Stimulated activated effector memory CD8-positive, alpha-beta T cell treated with anti-CD3 and anti-CD28 coated beads, Interleukin-12 subunit alpha, Interleukin-12 subunit beta, amount 100 ng/mL, for 72 hours (primary cell): Measurements from ENCODE around the gene RACK1.
A peak's percentile ranks its signal among the peaks of the same experiment; 100 is the strongest.

Experiments used
- ATAC-seq: fragments of 150-1000 bp; cut with Tn5 transposase; 2 replicates; pipeline ENCODE4 v1.10.0; 2021
- DNase-seq, 2 donors: peaks; one replicate each; pipeline ENCODE4 v3.0.0; 2021 to 2022; ENCODE audit warnings: low spot score in 2 of 2
- H3K27ac Mint-ChIP-seq: one replicate; pipeline ENCODE4 v1.8.0; 2022; ENCODE audit warnings: mild to moderate bottlenecking, mixed read lengths
- H3K36me3 Mint-ChIP-seq: one replicate; pipeline ENCODE4 v1.8.0; 2022; ENCODE audit warnings: mild to moderate bottlenecking, mixed read lengths
- H3K4me1 Mint-ChIP-seq: one replicate; pipeline ENCODE4 v1.8.0; 2022; ENCODE audit warnings: mixed read lengths
- H3K4me3 Mint-ChIP-seq: one replicate; pipeline ENCODE4 v1.8.0; 2022; ENCODE audit warnings: mild to moderate bottlenecking, mixed read lengths
- H3K9me3 Mint-ChIP-seq: one replicate; pipeline ENCODE4 v1.8.0; 2022; ENCODE audit warnings: mixed read lengths

The RACK1 gene

GRCh38 chr5:181230551-181230950 is 13.2 kb downstream of the RACK1 start:
- no peak overlapping the region for H3K4me3 Mint-ChIP-seq
- H3K27ac Mint-ChIP-seq = peak overlapping the region; percentile 46
- ATAC-seq (no peak), DNase-seq (no peak)
- H3K36me3 Mint-ChIP-seq = peaks cover 93% of the 10 kb centered on the region
- peaks cover 22% of the 10 kb centered on the region for H3K4me1 Mint-ChIP-seq
- no peaks in the 10 kb centered on the region for H3K9me3 Mint-ChIP-seq

- Mint-ChIP-seq H3K4me3 (no peak overlapping the region), H3K4me1 (peaks cover 24% of the 10 kb centered on the region)
Measured at GRCh38 chr5:181229996-181230395, 13.7 kb downstream of the RACK1 start.

GRCh38 chr5:181224390-181225229 is 19.1 kb downstream of the RACK1 start:
- no peak for ATAC-seq
- H3K4me1 Mint-ChIP-seq = peaks cover 64% of the 10 kb centered on the region
- H3K4me3 Mint-ChIP-seq = peak overlapping the region; percentile 85
- peaks cover 78% of the 10 kb centered on the region for H3K36me3 Mint-ChIP-seq
- H3K27ac Mint-ChIP-seq = peak overlapping the region; percentile 100
- peak in 1 of 2 donors; percentile 72 for DNase-seq
- no peaks in the 10 kb centered on the region for H3K9me3 Mint-ChIP-seq

More at GRCh38 chr5:181229996-181230395, 13.7 kb downstream of the RACK1 start:
- DNase-seq (no peak), ATAC-seq (no peak)
- peak overlapping the region; percentile 15 for H3K27ac Mint-ChIP-seq
- peaks cover 87% of the 10 kb centered on the region for H3K36me3 Mint-ChIP-seq
- no peaks in the 10 kb centered on the region for H3K9me3 Mint-ChIP-seq

GRCh38 chr5:181223729-181224389 is 19.8 kb downstream of the RACK1 start:
- Mint-ChIP-seq H3K27ac (peak overlapping the region; percentile 100), H3K4me1 (peaks cover 63% of the 10 kb centered on the region), H3K4me3 (peak overlapping the region; percentile 85), H3K9me3 (no peaks in the 10 kb centered on the region), H3K36me3 (peaks cover 77% of the 10 kb centered on the region)
- no peak for DNase-seq
- ATAC-seq = peak; percentile 2

- no peaks in the 10 kb centered on the region for H3K9me3 Mint-ChIP-seq
- DNase-seq (peak; percentile 91 to 99), ATAC-seq (peak; percentile 79)
- H3K4me3 Mint-ChIP-seq = peak within 1 kb of the TSS; percentile 85
- peaks cover 77% of the 10 kb centered on the region for H3K36me3 Mint-ChIP-seq
- peak within 1 kb of the TSS; percentile 100 for H3K27ac Mint-ChIP-seq
- peaks cover 68% of the 10 kb centered on the region for H3K4me1 Mint-ChIP-seq
Measured at GRCh38 chr5:181223058-181223728, 20.5 kb downstream of the RACK1 start, which contains the start of gene TRIM41. TSS of gene TRIM41 (plus strand) at chr5:181223281. CDS start at chr5:181224000, 719 bp downstream.

GRCh38 chr5:181222630-181223057 is 21.1 kb downstream of the RACK1 start:
- Mint-ChIP-seq H3K4me3 (peak overlapping the region; percentile 85), H3K9me3 (no peaks in the 10 kb centered on the region), H3K4me1 (peaks cover 74% of the 10 kb centered on the region), H3K36me3 (peaks cover 77% of the 10 kb centered on the region), H3K27ac (peak overlapping the region; percentile 100)
- DNase-seq = no peak
- no peak for ATAC-seq

GRCh38 chr5:181221792-181222629 is 21.7 kb downstream of the RACK1 start:
- Mint-ChIP-seq H3K36me3 (peaks cover 77% of the 10 kb centered on the region), H3K4me3 (peak overlapping the region; percentile 85), H3K9me3 (no peaks in the 10 kb centered on the region), H3K4me1 (peaks cover 78% of the 10 kb centered on the region), H3K27ac (peak overlapping the region; percentile 100)
- DNase-seq (peak; percentile 97 to 99), ATAC-seq (peak; percentile 46)

GRCh38 chr5:181221105-181221791 is 22.5 kb downstream of the RACK1 start:
- Mint-ChIP-seq H3K9me3 (no peaks in the 10 kb centered on the region), H3K27ac (peak overlapping the region; percentile 100), H3K4me3 (peak overlapping the region; percentile 85), H3K4me1 (peaks cover 82% of the 10 kb centered on the region), H3K36me3 (peaks cover 71% of the 10 kb centered on the region)
- DNase-seq = peak in 1 of 2 donors; percentile 47
- ATAC-seq = no peak

- DNase-seq (no peak), ATAC-seq (no peak)
- Mint-ChIP-seq H3K9me3 (no peaks in the 10 kb centered on the region), H3K4me1 (peaks cover 78% of the 10 kb centered on the region), H3K4me3 (peak overlapping the region; percentile 85), H3K36me3 (peaks cover 71% of the 10 kb centered on the region), H3K27ac (peak overlapping the region; percentile 58)
Measured at GRCh38 chr5:181220178-181220515, 23.6 kb downstream of the RACK1 start.

- Mint-ChIP-seq H3K36me3 (peaks cover 71% of the 10 kb centered on the region), H3K9me3 (no peaks in the 10 kb centered on the region), H3K4me3 (peak overlapping the region; percentile 85), H3K4me1 (peaks cover 74% of the 10 kb centered on the region), H3K27ac (peak overlapping the region; percentile 58)
- ATAC-seq (no peak), DNase-seq (no peak)
Measured at GRCh38 chr5:181219262-181220177, 24.2 kb downstream of the RACK1 start.

GRCh38 chr5:181218795-181219124 is 24.9 kb downstream of the RACK1 start:
- Mint-ChIP-seq H3K9me3 (no peaks in the 10 kb centered on the region), H3K4me3 (peak overlapping the region; percentile 83), H3K27ac (peak overlapping the region; percentile 99), H3K36me3 (peaks cover 64% of the 10 kb centered on the region), H3K4me1 (peaks cover 67% of the 10 kb centered on the region)
- DNase-seq = no peak
- ATAC-seq = no peak

- H3K36me3 Mint-ChIP-seq = peaks cover 54% of the 10 kb centered on the region
- DNase-seq = no peak
- peaks cover 57% of the 10 kb centered on the region for H3K4me1 Mint-ChIP-seq
- peak overlapping the region; percentile 83 for H3K4me3 Mint-ChIP-seq
- H3K27ac Mint-ChIP-seq = peak overlapping the region; percentile 99
- ATAC-seq = peak; percentile 7
- H3K9me3 Mint-ChIP-seq = no peaks in the 10 kb centered on the region
Measured at GRCh38 chr5:181217803-181218062, 26.0 kb downstream of the RACK1 start.

- Mint-ChIP-seq H3K27ac (peak overlapping the region; percentile 99), H3K4me3 (peak overlapping the region; percentile 83), H3K36me3 (peaks cover 49% of the 10 kb centered on the region), H3K9me3 (no peaks in the 10 kb centered on the region), H3K4me1 (peaks cover 52% of the 10 kb centered on the region)
- ATAC-seq (peak; percentile 24), DNase-seq (peak; percentile 44 to 84)
Measured at GRCh38 chr5:181217111-181217802, 26.4 kb downstream of the RACK1 start.
